Measurements from ENCODE around the gene PPAT. TPM values are rescaled to one million over a fixed set of nuclear protein-coding genes. Genes with fewer than 3 reads are reported as not detected.

Gene PPAT
- total and polyA plus RNA-seq, 4 donors = 0.50 to 4.8 (median 3.0) TPM

DNA sequence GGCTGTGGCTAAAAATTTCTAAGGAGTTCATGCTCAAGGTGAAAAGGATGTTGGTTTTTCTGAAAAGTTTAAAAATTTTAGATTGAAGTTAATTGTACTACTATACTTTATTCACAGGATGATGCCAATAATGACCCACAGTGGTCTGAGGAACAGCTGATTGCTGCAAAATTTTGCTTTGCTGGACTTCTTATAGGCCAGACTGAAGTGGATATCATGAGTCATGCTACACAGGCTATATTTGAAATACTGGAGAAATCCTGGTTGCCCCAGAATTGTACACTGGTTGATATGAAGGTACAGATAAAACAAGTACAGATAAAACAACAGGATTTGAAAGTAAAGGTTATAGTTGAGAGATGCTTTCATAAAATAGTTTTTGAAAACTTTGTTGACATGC lies 12.9 kb upstream of the PPAT start:
- Histone ChIP-seq H3K27ac (ENCODE audit: low read depth in 1 of 2, low read length in 2 of 2) (no peak overlapping the region), H3K9me3 (ENCODE audit: control insufficient read depth, low read length) (no peaks in the 10 kb centered on the region), H3K4me1 (ENCODE audit: control insufficient read depth in 1 of 2, insufficient read depth in 2 of 2, low read length in 2 of 2) (no peaks in the 10 kb centered on the region), H3K4me3 (ENCODE audit: low read length in 2 of 2) (no peak overlapping the region), H3K27me3 (ENCODE audit: control insufficient read depth in 1 of 2, insufficient read depth in 2 of 2, low read length in 1 of 2) (no peaks in the 10 kb centered on the region), H3K36me3 (ENCODE audit: control insufficient read depth in 1 of 2, insufficient read depth in 2 of 2, low read length in 1 of 2) (no peaks in the 10 kb centered on the region)
- ATAC-seq (ENCODE audit: low FRiP score) (no peak), DNase-seq (no peak)
- intact Hi-C loops (cut with DNase I) = no loop called here

- Histone ChIP-seq H3K27me3 (ENCODE audit: control insufficient read depth in 1 of 2, insufficient read depth in 2 of 2, low read length in 1 of 2) (no peaks in the 10 kb centered on the region), H3K36me3 (ENCODE audit: control insufficient read depth in 1 of 2, insufficient read depth in 2 of 2, low read length in 1 of 2) (no peaks in the 10 kb centered on the region), H3K9me3 (ENCODE audit: control insufficient read depth, low read length) (no peaks in the 10 kb centered on the region), H3K4me3 (ENCODE audit: low read length in 2 of 2) (no peak overlapping the region), H3K4me1 (ENCODE audit: control insufficient read depth in 1 of 2, insufficient read depth in 2 of 2, low read length in 2 of 2) (no peaks in the 10 kb centered on the region), H3K27ac (ENCODE audit: low read depth in 1 of 2, low read length in 2 of 2) (no peak overlapping the region)
- DNase-seq = no peak
- no peak for ATAC-seq (ENCODE audit: low FRiP score)
- 94 to 99% methylated on average over 1 of the region's 1 CpG for WGBS, 2 donors
- intact Hi-C loops (cut with DNase I) = no loop called here
Observed at GRCh38 chr4:56445699-56446098, 10.3 kb upstream of the PPAT start.

DNA sequence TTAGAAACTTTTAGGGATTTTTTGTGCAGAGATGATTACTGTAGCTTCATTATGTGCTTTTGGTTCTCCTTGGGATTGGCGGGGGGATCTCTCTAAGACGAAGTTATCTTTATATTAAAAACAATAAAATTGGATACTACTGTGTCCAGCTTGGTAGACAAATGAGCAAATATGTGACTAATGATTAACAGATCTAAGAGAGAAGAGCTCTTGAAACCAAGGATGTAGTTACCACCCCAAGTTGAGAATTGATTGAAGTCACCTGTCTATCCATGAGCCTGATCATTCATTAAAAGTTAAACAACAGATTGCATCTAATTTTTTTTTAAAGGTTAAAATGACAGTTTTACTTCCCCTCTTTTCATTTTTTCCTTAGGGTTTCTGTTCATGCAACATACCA lies 9.3 kb upstream of the PPAT start:
- intact Hi-C loops (cut with DNase I) = no loop called here
- H3K4me3 ChIP-seq (ENCODE audit: low read length in 2 of 2) = no peak overlapping the region
- 94 to 95% methylated on average over 2 of the region's 2 CpGs for WGBS, 2 donors

GRCh38 chr4:56440983-56441382 lies 5.6 kb upstream of the PPAT start:
- Histone ChIP-seq H3K27ac (ENCODE audit: low read depth in 1 of 2, low read length in 2 of 2) (no peak overlapping the region), H3K36me3 (ENCODE audit: control insufficient read depth in 1 of 2, insufficient read depth in 2 of 2, low read length in 1 of 2) (no peaks in the 10 kb centered on the region), H3K9me3 (ENCODE audit: control insufficient read depth, low read length) (no peaks in the 10 kb centered on the region), H3K4me1 (ENCODE audit: control insufficient read depth in 1 of 2, insufficient read depth in 2 of 2, low read length in 2 of 2) (no peaks in the 10 kb centered on the region), H3K4me3 (ENCODE audit: low read length in 2 of 2) (no peak overlapping the region), H3K27me3 (ENCODE audit: control insufficient read depth in 1 of 2, insufficient read depth in 2 of 2, low read length in 1 of 2) (no peaks in the 10 kb centered on the region)
- intact Hi-C loops (cut with DNase I) = no loop called here
- WGBS, 2 donors = 94 to 97% methylated on average over 1 of the region's 1 CpG
- DNase-seq = no peak
- ATAC-seq (ENCODE audit: low FRiP score) = no peak

More for the DNA sequence above, 9.3 kb upstream of the PPAT start:
- no peaks in the 10 kb centered on the region for H3K36me3 ChIP-seq (ENCODE audit: control insufficient read depth in 1 of 2, insufficient read depth in 2 of 2, low read length in 1 of 2)
- H3K27ac ChIP-seq (ENCODE audit: low read depth in 1 of 2, low read length in 2 of 2) = no peak overlapping the region
- no peaks in the 10 kb centered on the region for H3K27me3 ChIP-seq (ENCODE audit: control insufficient read depth in 1 of 2, insufficient read depth in 2 of 2, low read length in 1 of 2)
- DNase-seq (no peak), ATAC-seq (ENCODE audit: low FRiP score) (no peak)
- no peaks in the 10 kb centered on the region for H3K9me3 ChIP-seq (ENCODE audit: control insufficient read depth, low read length)
- no peaks in the 10 kb centered on the region for H3K4me1 ChIP-seq (ENCODE audit: control insufficient read depth in 1 of 2, insufficient read depth in 2 of 2, low read length in 2 of 2)

DNA sequence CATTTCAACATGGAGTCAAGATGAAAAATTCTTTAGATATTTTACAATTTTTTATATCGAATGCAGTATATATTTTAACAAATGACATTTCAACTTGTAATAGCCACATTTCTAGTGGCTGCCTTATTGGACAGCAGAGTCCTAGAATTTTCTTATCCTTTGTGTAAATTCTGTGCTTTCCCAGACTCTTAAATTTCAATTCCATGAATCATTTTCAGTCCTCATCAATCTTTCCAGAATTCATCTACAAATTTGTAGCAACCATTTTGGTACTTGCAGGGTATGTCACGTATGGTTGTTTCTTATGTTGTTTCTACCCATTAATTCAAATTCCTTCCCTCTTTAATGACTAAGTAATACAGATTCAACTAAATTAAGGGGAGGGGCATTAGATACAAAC lies 3.4 kb upstream of the PPAT start:
- Histone ChIP-seq H3K4me3 (ENCODE audit: low read length in 2 of 2) (no peak overlapping the region), H3K27ac (ENCODE audit: low read depth in 1 of 2, low read length in 2 of 2) (no peak overlapping the region), H3K27me3 (ENCODE audit: control insufficient read depth in 1 of 2, insufficient read depth in 2 of 2, low read length in 1 of 2) (no peaks in the 10 kb centered on the region), H3K9me3 (ENCODE audit: control insufficient read depth, low read length) (no peaks in the 10 kb centered on the region), H3K36me3 (ENCODE audit: control insufficient read depth in 1 of 2, insufficient read depth in 2 of 2, low read length in 1 of 2) (no peaks in the 10 kb centered on the region), H3K4me1 (ENCODE audit: control insufficient read depth in 1 of 2, insufficient read depth in 2 of 2, low read length in 2 of 2) (no peaks in the 10 kb centered on the region)
- intact Hi-C loops (cut with DNase I) = no loop called here
- DNase-seq = no peak
- ATAC-seq (ENCODE audit: low FRiP score) = no peak
- WGBS, 2 donors = 82 to 86% methylated on average over 2 of the region's 2 CpGs

- Histone ChIP-seq H3K4me1 (ENCODE audit: control insufficient read depth in 1 of 2, insufficient read depth in 2 of 2, low read length in 2 of 2) (no peaks in the 10 kb centered on the region), H3K36me3 (ENCODE audit: control insufficient read depth in 1 of 2, insufficient read depth in 2 of 2, low read length in 1 of 2) (no peaks in the 10 kb centered on the region), H3K9me3 (ENCODE audit: control insufficient read depth, low read length) (no peaks in the 10 kb centered on the region), H3K27ac (ENCODE audit: low read depth in 1 of 2, low read length in 2 of 2) (no peak overlapping the region), H3K4me3 (ENCODE audit: low read length in 2 of 2) (peak overlapping the region; percentile 22 to 55), H3K27me3 (ENCODE audit: control insufficient read depth in 1 of 2, insufficient read depth in 2 of 2, low read length in 1 of 2) (no peaks in the 10 kb centered on the region)
- intact Hi-C loops (cut with DNase I) = loop anchor here in 1 of 2 donors (2.0 kb wide), 1 partner anchor 48 kb away; the partner anchor contains the start of gene AASDH
- DNase-seq (peak in 1 of 2 donors; percentile 70), ATAC-seq (ENCODE audit: low FRiP score) (peak; percentile 20)
- 5 to 7% methylated on average over 15 of the region's 15 CpGs for WGBS, 2 donors
Observed at GRCh38 chr4:56434599-56435139, 746 bp downstream of the PPAT start.

GRCh38 chr4:56433280-56433679 lies 2.1 kb downstream of the PPAT start:
- H3K4me1 ChIP-seq (ENCODE audit: control insufficient read depth in 1 of 2, insufficient read depth in 2 of 2, low read length in 2 of 2) = no peaks in the 10 kb centered on the region
- H3K27me3 ChIP-seq (ENCODE audit: control insufficient read depth in 1 of 2, insufficient read depth in 2 of 2, low read length in 1 of 2) = no peaks in the 10 kb centered on the region
- H3K4me3 ChIP-seq (ENCODE audit: low read length in 2 of 2) = no peak overlapping the region
- DNase-seq (no peak), ATAC-seq (ENCODE audit: low FRiP score) (no peak)
- no peaks in the 10 kb centered on the region for H3K9me3 ChIP-seq (ENCODE audit: control insufficient read depth, low read length)
- intact Hi-C loops (cut with DNase I) = no loop called here
- no peaks in the 10 kb centered on the region for H3K36me3 ChIP-seq (ENCODE audit: control insufficient read depth in 1 of 2, insufficient read depth in 2 of 2, low read length in 1 of 2)
- H3K27ac ChIP-seq (ENCODE audit: low read depth in 1 of 2, low read length in 2 of 2) = no peak overlapping the region

GRCh38 chr4:56430203-56430602 lies 5.2 kb downstream of the PPAT start:
- 95 to 99% methylated on average over 2 of the region's 2 CpGs for WGBS, 2 donors
- Histone ChIP-seq H3K4me3 (ENCODE audit: low read length in 2 of 2) (no peak overlapping the region), H3K27ac (ENCODE audit: low read depth in 1 of 2, low read length in 2 of 2) (no peak overlapping the region), H3K9me3 (ENCODE audit: control insufficient read depth, low read length) (no peaks in the 10 kb centered on the region), H3K27me3 (ENCODE audit: control insufficient read depth in 1 of 2, insufficient read depth in 2 of 2, low read length in 1 of 2) (no peaks in the 10 kb centered on the region), H3K36me3 (ENCODE audit: control insufficient read depth in 1 of 2, insufficient read depth in 2 of 2, low read length in 1 of 2) (no peaks in the 10 kb centered on the region), H3K4me1 (ENCODE audit: control insufficient read depth in 1 of 2, insufficient read depth in 2 of 2, low read length in 2 of 2) (no peaks in the 10 kb centered on the region)
- DNase-seq = no peak
- ATAC-seq (ENCODE audit: low FRiP score) = no peak
- intact Hi-C loops (cut with DNase I) = no loop called here

DNA sequence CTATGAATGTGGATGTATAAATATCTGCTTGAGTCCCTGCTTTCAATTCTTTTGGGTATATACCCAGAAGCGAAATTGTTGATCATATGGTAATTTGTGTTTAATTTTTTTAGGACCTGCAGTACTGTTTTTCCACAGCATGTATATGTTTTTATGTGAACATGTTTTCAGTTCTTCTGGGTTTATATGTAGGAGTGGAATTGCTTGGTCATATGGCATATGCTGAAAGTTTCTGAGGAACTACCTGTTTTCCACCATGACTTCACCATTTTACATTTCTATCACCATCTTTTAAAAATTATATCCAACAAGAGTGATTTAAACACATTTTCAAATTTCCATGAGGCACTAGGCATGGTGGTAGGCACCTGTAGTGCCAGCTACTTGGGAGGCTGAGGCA lies 8.2 kb downstream of the PPAT start:
- H3K9me3 ChIP-seq (ENCODE audit: control insufficient read depth, low read length) = no peaks in the 10 kb centered on the region
- intact Hi-C loops (cut with DNase I) = loop anchor here (5.0 to 10.0 kb wide), 4 partner anchors 40 to 408 kb away; partner anchors contain the start of gene SRP72 (in 1 of the 2)
- no peaks in the 10 kb centered on the region for H3K27me3 ChIP-seq (ENCODE audit: control insufficient read depth in 1 of 2, insufficient read depth in 2 of 2, low read length in 1 of 2)
- no peak overlapping the region for H3K4me3 ChIP-seq (ENCODE audit: low read length in 2 of 2)
- ATAC-seq (ENCODE audit: low FRiP score) (no peak), DNase-seq (no peak)
- H3K27ac ChIP-seq (ENCODE audit: low read depth in 1 of 2, low read length in 2 of 2) = no peak overlapping the region
- H3K36me3 ChIP-seq (ENCODE audit: control insufficient read depth in 1 of 2, insufficient read depth in 2 of 2, low read length in 1 of 2) = no peaks in the 10 kb centered on the region
- H3K4me1 ChIP-seq (ENCODE audit: control insufficient read depth in 1 of 2, insufficient read depth in 2 of 2, low read length in 2 of 2) = no peaks in the 10 kb centered on the region
- WGBS, 2 donors = 99 to 100% methylated on average over 1 of the region's 1 CpG
